ENCODE results near the gene EDEM1.

GRCh38 chr3:5251196-5251583 lies 63.7 kb downstream of the EDEM1 start:
- TF ChIP-seq CTCF (IDR thresholded peaks at IDR 0.05) (no peak), EZH2 (IDR thresholded peaks at IDR 0.05; ENCODE audit: borderline replicate concordance, insufficient read depth, low read depth, low read length, poor library complexity, severe bottlenecking) (no peak)

Data from B cell (primary cell).